Activated CD8-positive, alpha-beta T cell treated with anti-CD3 and anti-CD28 coated beads for 36 hours (primary cell): ENCODE measurements around the gene NPHS1. TPM values are rescaled to one million over a fixed set of nuclear protein-coding genes. Genes with fewer than 3 reads are reported as not detected.

Experiments used
- ATAC-seq: fragments of 200-7000 bp; cut with Tn5 transposase; one replicate; pipeline ENCODE4 v1.10.0; 2021; ENCODE audit warnings: mild to moderate bottlenecking, moderate library complexity
- CTCF ChIA-PET: fragments of 350-600 bp; sonication (Branson Sonifier 250); formaldehyde crosslinking; loops from one replicate; lab custom pipeline; 2021; ENCODE audit warnings: antibody characterized with exemption; lab: Charles Lee
- POLR2A ChIA-PET: fragments of 350-600 bp; sonication (Branson Sonifier 250); formaldehyde crosslinking; loops from one replicate; lab custom pipeline; 2021; ENCODE audit warnings: antibody characterized with exemption; lab: Charles Lee
- DNase-seq: peaks from one replicate; pipeline ENCODE4 v3.0.0-alpha.2; 2020
- H3K27ac Mint-ChIP-seq: one replicate; pipeline ENCODE4 v1.8.0; 2021; ENCODE audit warnings: mild to moderate bottlenecking, mixed read lengths
- H3K27me3 Mint-ChIP-seq: one replicate; pipeline ENCODE4 v1.8.0; 2021; ENCODE audit warnings: mixed read lengths
- H3K36me3 Mint-ChIP-seq: one replicate; pipeline ENCODE4 v1.8.0; 2021; ENCODE audit warnings: low read depth, mixed read lengths
- H3K4me1 Mint-ChIP-seq: one replicate; pipeline ENCODE4 v1.8.0; 2021; ENCODE audit warnings: low read depth, mixed read lengths
- H3K4me3 Mint-ChIP-seq: one replicate; pipeline ENCODE4 v1.8.0; 2021; ENCODE audit warnings: mild to moderate bottlenecking, moderate library complexity, mixed read lengths
- H3K9me3 Mint-ChIP-seq: one replicate; pipeline ENCODE4 v1.8.0; 2021; ENCODE audit warnings: mixed read lengths
- intact Hi-C: fragments of 100-400 bp; cut with micrococcal nuclease; formaldehyde crosslinking; loops from one replicate; pipeline ENCODE4 v1.10.0; 2022
- total RNA-seq, 2 experiments: library from RNA; stranded (reverse); gene quantifications; one replicate each; pipeline ENCODE4 v1.2.3, GENCODE V29; 2021
- TF ChIP-seq, protein P1 (sequence below): fragments of 200-600 bp; IDR thresholded peaks from one replicate; pipeline ENCODE4 v1.8.0; 2022; ENCODE audit warnings: antibody characterized with exemption, mild to moderate bottlenecking

NPHS1 gene
- total RNA-seq, 2 experiments from 2014 or later, result not detected

DNA sequence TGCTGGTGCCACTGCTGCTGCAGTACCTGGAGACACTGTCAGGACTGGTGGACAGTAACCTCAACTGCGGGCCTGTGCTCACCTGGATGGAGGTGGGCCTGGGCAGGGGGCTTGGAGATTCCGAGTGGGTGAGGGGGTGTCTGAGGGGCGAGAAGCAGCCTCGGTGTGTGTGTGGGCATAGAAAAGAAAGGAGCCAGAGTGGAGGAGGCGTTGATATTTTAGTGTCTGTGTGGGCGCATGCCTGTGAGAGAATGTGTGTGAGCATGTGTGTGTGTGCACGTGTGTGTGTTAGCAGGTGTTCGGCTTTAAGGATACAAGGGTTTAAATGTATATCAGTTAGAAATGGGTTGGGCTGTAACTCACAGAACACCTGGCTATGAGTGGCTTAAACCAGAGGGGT, 73.3 kb downstream of the NPHS1 start:
- TF ChIP-seq, protein P1, sequence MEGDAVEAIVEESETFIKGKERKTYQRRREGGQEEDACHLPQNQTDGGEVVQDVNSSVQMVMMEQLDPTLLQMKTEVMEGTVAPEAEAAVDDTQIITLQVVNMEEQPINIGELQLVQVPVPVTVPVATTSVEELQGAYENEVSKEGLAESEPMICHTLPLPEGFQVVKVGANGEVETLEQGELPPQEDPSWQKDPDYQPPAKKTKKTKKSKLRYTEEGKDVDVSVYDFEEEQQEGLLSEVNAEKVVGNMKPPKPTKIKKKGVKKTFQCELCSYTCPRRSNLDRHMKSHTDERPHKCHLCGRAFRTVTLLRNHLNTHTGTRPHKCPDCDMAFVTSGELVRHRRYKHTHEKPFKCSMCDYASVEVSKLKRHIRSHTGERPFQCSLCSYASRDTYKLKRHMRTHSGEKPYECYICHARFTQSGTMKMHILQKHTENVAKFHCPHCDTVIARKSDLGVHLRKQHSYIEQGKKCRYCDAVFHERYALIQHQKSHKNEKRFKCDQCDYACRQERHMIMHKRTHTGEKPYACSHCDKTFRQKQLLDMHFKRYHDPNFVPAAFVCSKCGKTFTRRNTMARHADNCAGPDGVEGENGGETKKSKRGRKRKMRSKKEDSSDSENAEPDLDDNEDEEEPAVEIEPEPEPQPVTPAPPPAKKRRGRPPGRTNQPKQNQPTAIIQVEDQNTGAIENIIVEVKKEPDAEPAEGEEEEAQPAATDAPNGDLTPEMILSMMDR, result no peak
- H3K36me3 Mint-ChIP-seq, result no peaks in the 10 kb centered on the region
- DNase-seq (no peak), ATAC-seq (no peak)
- H3K4me1 Mint-ChIP-seq, result peaks cover 10% of the 10 kb centered on the region
- no peak overlapping the region for H3K27ac Mint-ChIP-seq
- ChIA-PET POLR2A (no interaction called here), CTCF (interaction anchor here (0.9 kb wide), 1 partner anchor 86 kb away, joined by 3 read pairs; no protein-coding TSS in a partner anchor)
- H3K27me3 Mint-ChIP-seq, result no peaks in the 10 kb centered on the region
- no peaks in the 10 kb centered on the region for H3K9me3 Mint-ChIP-seq
- intact Hi-C loops, result no loop called here
- H3K4me3 Mint-ChIP-seq, result no peak overlapping the region

DNA sequence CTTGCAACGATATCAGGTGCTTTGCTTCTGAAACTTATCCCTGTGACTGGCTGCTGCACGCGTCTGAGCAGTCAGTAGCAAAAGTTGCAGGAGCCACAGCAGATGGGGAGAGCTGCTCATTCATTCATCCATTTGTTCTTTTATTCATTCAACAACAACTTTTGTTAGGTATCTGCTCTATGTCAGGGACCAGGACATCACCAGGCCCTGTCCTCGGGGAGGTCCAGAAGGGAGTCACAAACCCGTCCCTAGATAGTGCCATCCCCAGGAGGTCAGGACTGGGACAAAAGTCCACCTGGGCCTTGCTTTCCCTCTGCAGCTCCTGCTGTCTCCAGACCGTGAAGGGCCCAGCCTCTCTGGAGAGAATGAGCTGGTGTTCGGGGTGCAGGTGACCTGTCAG, 74.3 kb downstream of the NPHS1 start:
- Mint-ChIP-seq H3K27ac (no peak overlapping the region), H3K27me3 (no peaks in the 10 kb centered on the region), H3K4me1 (peaks cover 10% of the 10 kb centered on the region), H3K9me3 (no peaks in the 10 kb centered on the region), H3K36me3 (no peaks in the 10 kb centered on the region), H3K4me3 (no peak overlapping the region)
- DNase-seq (no peak), ATAC-seq (no peak)
- POLR2A ChIA-PET, result interaction anchor here (0.9 to 1.0 kb wide), 2 partner anchors 11 to 57 kb away, joined by 3 read pairs; no protein-coding TSS in a partner anchor
- intact Hi-C loops, result no loop called here
- CTCF ChIA-PET, result no interaction called here
- TF ChIP-seq, protein P1, result no peak

DNA sequence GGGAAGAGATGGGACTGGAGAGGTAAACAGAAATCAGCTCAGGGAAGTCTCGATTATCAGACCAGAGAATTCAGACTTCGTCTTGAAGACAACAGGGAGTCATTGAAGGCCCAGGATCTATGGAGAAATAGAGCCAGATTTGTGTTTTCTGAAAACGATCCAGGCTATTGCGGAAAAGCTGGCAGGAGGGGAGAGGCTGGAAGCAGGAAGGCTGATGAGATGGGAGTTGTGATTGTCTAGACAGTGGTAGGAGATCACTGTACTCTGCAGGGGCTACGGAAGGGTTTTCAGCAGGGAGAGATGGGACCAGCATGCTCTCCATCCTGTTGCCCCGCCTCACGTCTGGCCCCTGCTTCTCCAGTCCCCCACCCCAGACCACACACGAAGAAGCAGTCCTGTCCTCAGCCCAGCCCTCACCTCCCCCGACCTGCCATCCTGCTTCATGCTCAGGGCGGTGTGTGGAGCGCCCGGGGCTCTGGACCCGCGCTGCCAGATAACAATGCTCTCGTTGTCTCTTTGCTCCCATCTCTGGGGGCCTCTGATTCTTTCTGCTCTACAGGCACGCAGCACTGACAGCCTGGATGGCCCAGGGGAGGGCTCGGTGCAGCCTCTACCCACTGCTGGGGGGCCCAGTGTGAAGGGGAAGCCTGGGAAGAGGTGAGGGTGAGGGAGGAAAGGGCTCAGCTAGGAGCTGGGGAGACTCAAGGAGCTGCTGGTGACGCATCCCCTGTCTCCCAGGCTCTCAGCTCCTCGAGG, 75.0 kb downstream of the NPHS1 start:
- TF ChIP-seq, protein P1, result no peak
- Mint-ChIP-seq H3K4me1 (peaks cover 10% of the 10 kb centered on the region), H3K36me3 (no peaks in the 10 kb centered on the region), H3K27ac (no peak overlapping the region), H3K4me3 (peak overlapping the region; percentile 13), H3K27me3 (no peaks in the 10 kb centered on the region), H3K9me3 (no peaks in the 10 kb centered on the region)
- ChIA-PET CTCF (no interaction called here), POLR2A (interaction anchor here (1.0 to 1.3 kb wide), 3 partner anchors 14 to 93 kb away, joined by 3 to 4 read pairs (median 3); no protein-coding TSS in a partner anchor)
- intact Hi-C loops, result no loop called here
- ATAC-seq (no peak), DNase-seq (no peak)

DNA sequence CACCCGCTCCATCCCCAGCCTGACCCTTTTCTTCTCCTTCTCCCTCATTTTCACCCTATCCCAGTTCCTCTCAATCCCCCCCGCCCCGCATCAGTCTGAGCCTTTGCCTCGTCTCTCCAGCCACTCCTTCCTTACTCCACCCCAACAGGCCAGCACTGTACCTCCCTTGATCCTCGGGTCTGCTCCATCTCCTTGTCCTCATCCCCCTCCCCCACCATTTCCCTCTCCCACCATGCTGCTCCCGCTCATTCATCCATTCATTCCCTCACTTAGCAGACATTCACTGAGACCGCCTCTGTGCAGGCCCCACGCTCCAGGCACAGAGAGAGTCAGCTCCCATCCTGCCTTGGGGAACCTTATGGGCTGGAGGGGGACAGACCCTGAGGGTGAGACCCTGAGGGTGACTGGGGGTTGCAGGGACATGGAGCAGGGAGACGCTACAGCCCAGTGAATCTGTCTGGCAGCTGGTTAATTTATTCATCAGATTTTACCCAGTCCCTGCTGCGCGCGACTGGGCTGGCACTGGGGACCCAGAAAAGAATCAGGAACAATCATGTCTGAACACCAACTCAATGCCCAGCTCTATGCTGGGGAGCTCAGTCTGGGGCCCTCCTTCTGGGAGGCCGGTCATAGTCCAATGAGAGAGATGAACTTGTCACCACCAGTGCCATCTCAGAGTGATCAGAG, 76.1 kb downstream of the NPHS1 start:
- CTCF ChIA-PET, result no interaction called here
- intact Hi-C loops, result no loop called here
- Mint-ChIP-seq H3K4me1 (peaks cover 10% of the 10 kb centered on the region), H3K36me3 (no peaks in the 10 kb centered on the region), H3K27ac (peak overlapping the region; percentile 59), H3K27me3 (no peaks in the 10 kb centered on the region), H3K9me3 (no peaks in the 10 kb centered on the region), H3K4me3 (peak overlapping the region; percentile 72)
- TF ChIP-seq, protein P1, result no peak
- DNase-seq (no peak), ATAC-seq (no peak)
- POLR2A ChIA-PET, result interaction anchor here (0.9 to 1.3 kb wide), 5 partner anchors 13 to 94 kb away, joined by 3 to 4 read pairs (median 3); no protein-coding TSS in a partner anchor

Other genes with a start within 250 kb of the NPHS1 start
- 10 to 100 TPM; 38.3 to 40.0 TPM for gene HAUS5, start 239.8 kb downstream of the NPHS1 start, total RNA-seq
- gene RBM42, start 223.5 kb downstream of the NPHS1 start, total RNA-seq, result 10 to 100 TPM; 82.9 to 95.2 TPM
- 1 to 10 TPM; 1.2 to 1.4 TPM for gene ETV2, start 210.8 kb downstream of the NPHS1 start, total RNA-seq
- 100 to 1,000 TPM; 432 to 437 TPM for gene COX6B1, start 204.2 kb downstream of the NPHS1 start, total RNA-seq
- gene UPK1A, start 186.0 kb downstream of the NPHS1 start, total RNA-seq, result 1 to 10 TPM; 1.8 to 2.2 TPM
- 100 to 1,000 TPM; 410 to 420 TPM for gene ZBTB32, start 147.9 kb downstream of the NPHS1 start, total RNA-seq
- gene KMT2B, start 134.5 kb downstream of the NPHS1 start, total RNA-seq, result 10 to 100 TPM; 62.9 to 63.6 TPM
- gene IGFLR1, start 110.1 kb downstream of the NPHS1 start, total RNA-seq, result 100 to 1,000 TPM; 140 to 143 TPM
- 10 to 100 TPM; 41.7 to 42.5 TPM for gene U2AF1L4, start 107.1 kb downstream of the NPHS1 start, total RNA-seq
- gene PSENEN, start 106.9 kb downstream of the NPHS1 start, total RNA-seq, result 10 to 100 TPM; 37.2 to 41.3 TPM
- 1 to 10 TPM; 4.5 to 7.8 TPM for gene LIN37, start 103.9 kb downstream of the NPHS1 start, total RNA-seq
- gene HSPB6, start 95.5 kb downstream of the NPHS1 start, total RNA-seq, result under 1 TPM; 0.85 to 0.95 TPM
- 10 to 100 TPM; 40.7 to 41.1 TPM for gene PROSER3, start 94.3 kb downstream of the NPHS1 start, total RNA-seq
- 10 to 100 TPM; 27.1 to 29.8 TPM for gene ARHGAP33, start 76.9 kb downstream of the NPHS1 start, total RNA-seq
- not detected for gene PRODH2, start 39.7 kb downstream of the NPHS1 start, total RNA-seq
- 1 to 10 TPM; 1.4 TPM for gene KIRREL2, start 4.4 kb upstream of the NPHS1 start, total RNA-seq
- gene APLP1, start 16.1 kb upstream of the NPHS1 start, total RNA-seq, result 1 to 10 TPM; 2.0 to 2.1 TPM
- 10 to 100 TPM; 80.8 to 81.2 TPM for gene NFKBID, start 48.0 kb upstream of the NPHS1 start, total RNA-seq
- 10 to 100 TPM; 57.1 to 72.0 TPM for gene HCST, start 50.0 kb upstream of the NPHS1 start, total RNA-seq
- 1 to 10 TPM in 1 of 2 experiments, under 1 TPM in 1; 0.81 to 1.5 TPM for gene TYROBP, start 55.8 kb upstream of the NPHS1 start, total RNA-seq
- gene LRFN3, start 83.9 kb upstream of the NPHS1 start, total RNA-seq, result 1 to 10 TPM; 4.8 to 6.6 TPM
- gene SDHAF1, start 142.7 kb upstream of the NPHS1 start, total RNA-seq, result 10 to 100 TPM; 22.8 to 24.7 TPM
- gene SYNE4, start 156.3 kb upstream of the NPHS1 start, total RNA-seq, result 1 to 10 TPM; 2.4 to 3.3 TPM
- 10 to 100 TPM; 36.5 to 37.5 TPM for gene ALKBH6, start 161.7 kb upstream of the NPHS1 start, total RNA-seq
- 1 to 10 TPM in 1 of 2 experiments, under 1 TPM in 1; 0.74 to 1.2 TPM for gene CLIP3, start 180.4 kb upstream of the NPHS1 start, total RNA-seq
- 1 to 10 TPM; 3.4 to 3.7 TPM for gene THAP8, start 201.8 kb upstream of the NPHS1 start, total RNA-seq
- gene WDR62, start 202.4 kb upstream of the NPHS1 start, total RNA-seq, result 10 to 100 TPM; 19.8 to 22.6 TPM